ENCODE data around the gene ARF1. TPM values are rescaled to one million over a fixed set of nuclear protein-coding genes. Genes with fewer than 3 reads are reported as not detected.
A peak's percentile ranks its signal among the peaks of the same experiment; 100 is the strongest.

ARF1 gene
- total RNA-seq, 1 experiment from 2014 or later, result 330 TPM

DNA sequence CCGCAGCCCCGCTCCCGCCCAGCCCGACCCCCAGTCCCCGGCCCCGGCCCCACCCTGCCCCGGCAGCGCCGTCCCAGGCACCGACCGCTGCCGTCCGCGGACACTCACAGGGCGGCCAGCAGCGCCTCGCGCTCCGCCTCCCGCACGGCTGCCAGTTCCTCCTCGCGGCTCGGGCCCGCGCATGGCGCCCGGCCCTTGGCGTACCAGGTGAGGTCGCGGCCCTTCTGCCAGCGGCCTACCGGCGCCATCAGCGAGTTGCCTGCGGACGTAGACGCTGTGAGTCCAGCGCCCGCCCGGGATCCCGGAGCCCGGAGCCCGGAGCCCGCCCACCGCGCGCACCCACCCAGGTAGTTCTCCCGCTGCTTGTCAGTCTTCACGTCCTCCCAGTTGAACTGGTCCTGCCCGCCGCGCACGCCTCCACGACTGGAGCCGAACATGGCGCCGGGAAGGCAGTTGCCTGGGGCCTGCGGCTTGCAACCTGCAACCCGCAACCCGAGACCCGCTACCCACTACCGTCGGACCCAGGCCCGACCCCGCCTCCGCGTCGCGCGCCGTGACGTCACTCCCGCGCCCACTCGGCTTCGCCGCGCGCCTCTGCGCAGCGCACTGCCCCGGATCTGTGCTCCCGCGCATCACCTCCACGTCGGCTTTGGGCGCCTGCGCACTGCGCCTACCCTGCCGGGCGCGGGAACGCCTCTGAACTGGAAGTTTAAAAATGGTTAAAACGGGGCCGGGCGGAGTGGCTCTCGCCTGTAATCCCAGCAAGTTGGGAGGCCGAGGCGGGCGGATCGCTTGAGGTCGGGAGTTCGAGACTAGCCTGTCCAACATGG lies 20.5 kb downstream of the ARF1 start, which contains the start of gene C1orf35 (continued):
- TF ChIP-seq, protein P1, sequence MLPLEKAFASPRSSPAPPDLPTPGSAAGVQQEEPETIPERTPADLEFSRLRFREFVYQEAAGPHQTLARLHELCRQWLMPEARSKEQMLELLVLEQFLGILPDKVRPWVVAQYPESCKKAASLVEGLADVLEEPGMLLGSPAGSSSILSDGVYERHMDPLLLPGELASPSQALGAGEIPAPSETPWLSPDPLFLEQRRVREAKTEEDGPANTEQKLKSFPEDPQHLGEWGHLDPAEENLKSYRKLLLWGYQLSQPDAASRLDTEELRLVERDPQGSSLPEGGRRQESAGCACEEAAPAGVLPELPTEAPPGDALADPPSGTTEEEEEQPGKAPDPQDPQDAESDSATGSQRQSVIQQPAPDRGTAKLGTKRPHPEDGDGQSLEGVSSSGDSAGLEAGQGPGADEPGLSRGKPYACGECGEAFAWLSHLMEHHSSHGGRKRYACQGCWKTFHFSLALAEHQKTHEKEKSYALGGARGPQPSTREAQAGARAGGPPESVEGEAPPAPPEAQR (CRISPR knock-in tag; IDR thresholded peaks at IDR 0.05), result no peak
- TF ChIP-seq NR2C2 (CRISPR knock-in tag; IDR thresholded peaks at IDR 0.05) (no peak), ZNF232 (CRISPR knock-in tag; IDR thresholded peaks at IDR 0.05) (peak; percentile 70; the same call in 1 of the 2 replicates), TCF7 (CRISPR knock-in tag; IDR thresholded peaks at IDR 0.05; ENCODE audit: low read depth) (no peak), IRF2 (CRISPR knock-in tag; IDR thresholded peaks at IDR 0.05; ENCODE audit: borderline replicate concordance, low read depth) (no peak), ZBTB21 (CRISPR knock-in tag; IDR thresholded peaks at IDR 0.05; ENCODE audit: borderline replicate concordance) (peak; percentile 89; the same call in 1 of the 2 replicates), CREM (CRISPR knock-in tag; IDR thresholded peaks at IDR 0.05) (peak; percentile 100)
- TF ChIP-seq, protein P2, sequence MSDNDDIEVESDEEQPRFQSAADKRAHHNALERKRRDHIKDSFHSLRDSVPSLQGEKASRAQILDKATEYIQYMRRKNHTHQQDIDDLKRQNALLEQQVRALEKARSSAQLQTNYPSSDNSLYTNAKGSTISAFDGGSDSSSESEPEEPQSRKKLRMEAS (CRISPR knock-in tag; IDR thresholded peaks at IDR 0.05), result peak; percentile 95
- TF ChIP-seq, protein P3, sequence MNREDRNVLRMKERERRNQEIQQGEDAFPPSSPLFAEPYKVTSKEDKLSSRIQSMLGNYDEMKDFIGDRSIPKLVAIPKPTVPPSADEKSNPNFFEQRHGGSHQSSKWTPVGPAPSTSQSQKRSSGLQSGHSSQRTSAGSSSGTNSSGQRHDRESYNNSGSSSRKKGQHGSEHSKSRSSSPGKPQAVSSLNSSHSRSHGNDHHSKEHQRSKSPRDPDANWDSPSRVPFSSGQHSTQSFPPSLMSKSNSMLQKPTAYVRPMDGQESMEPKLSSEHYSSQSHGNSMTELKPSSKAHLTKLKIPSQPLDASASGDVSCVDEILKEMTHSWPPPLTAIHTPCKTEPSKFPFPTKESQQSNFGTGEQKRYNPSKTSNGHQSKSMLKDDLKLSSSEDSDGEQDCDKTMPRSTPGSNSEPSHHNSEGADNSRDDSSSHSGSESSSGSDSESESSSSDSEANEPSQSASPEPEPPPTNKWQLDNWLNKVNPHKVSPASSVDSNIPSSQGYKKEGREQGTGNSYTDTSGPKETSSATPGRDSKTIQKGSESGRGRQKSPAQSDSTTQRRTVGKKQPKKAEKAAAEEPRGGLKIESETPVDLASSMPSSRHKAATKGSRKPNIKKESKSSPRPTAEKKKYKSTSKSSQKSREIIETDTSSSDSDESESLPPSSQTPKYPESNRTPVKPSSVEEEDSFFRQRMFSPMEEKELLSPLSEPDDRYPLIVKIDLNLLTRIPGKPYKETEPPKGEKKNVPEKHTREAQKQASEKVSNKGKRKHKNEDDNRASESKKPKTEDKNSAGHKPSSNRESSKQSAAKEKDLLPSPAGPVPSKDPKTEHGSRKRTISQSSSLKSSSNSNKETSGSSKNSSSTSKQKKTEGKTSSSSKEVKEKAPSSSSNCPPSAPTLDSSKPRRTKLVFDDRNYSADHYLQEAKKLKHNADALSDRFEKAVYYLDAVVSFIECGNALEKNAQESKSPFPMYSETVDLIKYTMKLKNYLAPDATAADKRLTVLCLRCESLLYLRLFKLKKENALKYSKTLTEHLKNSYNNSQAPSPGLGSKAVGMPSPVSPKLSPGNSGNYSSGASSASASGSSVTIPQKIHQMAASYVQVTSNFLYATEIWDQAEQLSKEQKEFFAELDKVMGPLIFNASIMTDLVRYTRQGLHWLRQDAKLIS (CRISPR knock-in tag; IDR thresholded peaks at IDR 0.05; ENCODE audit: borderline replicate concordance), result peak; percentile 71; the same call in 1 of the 2 replicates
- TF ChIP-seq, protein P4, sequence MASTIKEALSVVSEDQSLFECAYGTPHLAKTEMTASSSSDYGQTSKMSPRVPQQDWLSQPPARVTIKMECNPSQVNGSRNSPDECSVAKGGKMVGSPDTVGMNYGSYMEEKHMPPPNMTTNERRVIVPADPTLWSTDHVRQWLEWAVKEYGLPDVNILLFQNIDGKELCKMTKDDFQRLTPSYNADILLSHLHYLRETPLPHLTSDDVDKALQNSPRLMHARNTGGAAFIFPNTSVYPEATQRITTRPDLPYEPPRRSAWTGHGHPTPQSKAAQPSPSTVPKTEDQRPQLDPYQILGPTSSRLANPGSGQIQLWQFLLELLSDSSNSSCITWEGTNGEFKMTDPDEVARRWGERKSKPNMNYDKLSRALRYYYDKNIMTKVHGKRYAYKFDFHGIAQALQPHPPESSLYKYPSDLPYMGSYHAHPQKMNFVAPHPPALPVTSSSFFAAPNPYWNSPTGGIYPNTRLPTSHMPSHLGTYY (CRISPR knock-in tag; IDR thresholded peaks at IDR 0.05), result no peak

DNA sequence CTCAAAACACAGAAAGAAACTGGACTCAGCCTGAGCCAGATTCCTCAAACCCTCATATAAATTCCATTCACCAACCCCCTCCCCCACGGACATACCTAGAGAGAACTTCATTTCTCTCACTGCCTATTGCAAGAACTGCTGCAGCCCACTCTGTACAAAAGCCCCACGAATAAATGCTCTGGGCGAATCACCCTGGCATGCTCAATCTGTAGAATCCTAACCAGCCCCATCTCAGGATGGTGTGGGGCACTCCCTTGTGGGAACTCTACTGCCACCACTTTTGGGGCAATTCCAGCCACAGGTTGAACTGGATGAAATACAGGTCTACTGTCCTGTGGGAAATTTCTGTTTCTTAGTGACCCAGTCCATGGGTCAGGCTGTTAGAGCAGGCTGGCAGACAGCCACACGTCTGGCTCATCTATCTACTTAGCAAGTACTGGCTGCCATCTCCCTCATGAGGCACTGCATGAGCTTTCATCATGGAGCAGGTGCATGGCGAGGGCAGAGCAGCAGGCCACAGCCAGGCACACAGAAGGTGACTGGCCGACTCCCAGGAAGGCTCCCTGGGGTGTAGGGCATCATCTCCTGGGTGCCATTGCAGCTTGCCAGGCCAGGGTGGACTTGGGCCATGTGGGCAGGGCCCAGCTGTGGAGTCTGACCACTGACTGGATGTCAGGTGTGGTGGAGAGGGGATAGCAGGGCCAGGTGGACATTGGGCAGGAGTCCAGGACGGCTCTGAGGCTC lies 22.2 kb downstream of the ARF1 start:
- Mint-ChIP-seq H3K27ac (peak overlapping the region; percentile 79; the same call in 1 of the 2 replicates), H3K9me3 (no peaks in the 10 kb centered on the region), H3K36me3 (peaks cover 21% of the 10 kb centered on the region), H3K27me3 (ENCODE audit: low read depth) (peaks cover 6% of the 10 kb centered on the region), H3K4me3 (peak overlapping the region; percentile 90), H3K4me1 (peaks cover 20% of the 10 kb centered on the region)
- no peak for ATAC-seq
- ChIA-PET POLR2A (no interaction called here), CTCF (interaction anchor here (1.6 kb wide), 1 partner anchor 26 kb away, joined by 6 read pairs; no protein-coding TSS in a partner anchor)
- no peak for DNase-seq (ENCODE audit: low spot score)
- no peak for TF ChIP-seq ZNF219 (CRISPR knock-in tag; IDR thresholded peaks at IDR 0.05; ENCODE audit: borderline replicate concordance)
- TF ChIP-seq NR3C1 (CRISPR knock-in tag; conservative IDR thresholded peaks at IDR 0.05; ENCODE audit: low read depth), result no peak
- TF ChIP-seq, protein P5, sequence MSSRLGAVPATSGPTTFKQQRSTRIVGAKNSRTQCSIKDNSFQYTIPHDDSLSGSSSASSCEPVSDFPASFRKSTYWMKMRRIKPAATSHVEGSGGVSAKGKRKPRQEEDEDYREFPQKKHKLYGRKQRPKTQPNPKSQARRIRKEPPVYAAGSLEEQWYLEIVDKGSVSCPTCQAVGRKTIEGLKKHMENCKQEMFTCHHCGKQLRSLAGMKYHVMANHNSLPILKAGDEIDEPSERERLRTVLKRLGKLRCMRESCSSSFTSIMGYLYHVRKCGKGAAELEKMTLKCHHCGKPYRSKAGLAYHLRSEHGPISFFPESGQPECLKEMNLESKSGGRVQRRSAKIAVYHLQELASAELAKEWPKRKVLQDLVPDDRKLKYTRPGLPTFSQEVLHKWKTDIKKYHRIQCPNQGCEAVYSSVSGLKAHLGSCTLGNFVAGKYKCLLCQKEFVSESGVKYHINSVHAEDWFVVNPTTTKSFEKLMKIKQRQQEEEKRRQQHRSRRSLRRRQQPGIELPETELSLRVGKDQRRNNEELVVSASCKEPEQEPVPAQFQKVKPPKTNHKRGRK (CRISPR knock-in tag; IDR thresholded peaks at IDR 0.05; ENCODE audit: borderline replicate concordance), result no peak
- TF ChIP-seq, protein P3 (CRISPR knock-in tag; IDR thresholded peaks at IDR 0.05; ENCODE audit: borderline replicate concordance), result no peak
- no peak for TF ChIP-seq ZNF232 (CRISPR knock-in tag; IDR thresholded peaks at IDR 0.05)
- TF ChIP-seq, protein P6, sequence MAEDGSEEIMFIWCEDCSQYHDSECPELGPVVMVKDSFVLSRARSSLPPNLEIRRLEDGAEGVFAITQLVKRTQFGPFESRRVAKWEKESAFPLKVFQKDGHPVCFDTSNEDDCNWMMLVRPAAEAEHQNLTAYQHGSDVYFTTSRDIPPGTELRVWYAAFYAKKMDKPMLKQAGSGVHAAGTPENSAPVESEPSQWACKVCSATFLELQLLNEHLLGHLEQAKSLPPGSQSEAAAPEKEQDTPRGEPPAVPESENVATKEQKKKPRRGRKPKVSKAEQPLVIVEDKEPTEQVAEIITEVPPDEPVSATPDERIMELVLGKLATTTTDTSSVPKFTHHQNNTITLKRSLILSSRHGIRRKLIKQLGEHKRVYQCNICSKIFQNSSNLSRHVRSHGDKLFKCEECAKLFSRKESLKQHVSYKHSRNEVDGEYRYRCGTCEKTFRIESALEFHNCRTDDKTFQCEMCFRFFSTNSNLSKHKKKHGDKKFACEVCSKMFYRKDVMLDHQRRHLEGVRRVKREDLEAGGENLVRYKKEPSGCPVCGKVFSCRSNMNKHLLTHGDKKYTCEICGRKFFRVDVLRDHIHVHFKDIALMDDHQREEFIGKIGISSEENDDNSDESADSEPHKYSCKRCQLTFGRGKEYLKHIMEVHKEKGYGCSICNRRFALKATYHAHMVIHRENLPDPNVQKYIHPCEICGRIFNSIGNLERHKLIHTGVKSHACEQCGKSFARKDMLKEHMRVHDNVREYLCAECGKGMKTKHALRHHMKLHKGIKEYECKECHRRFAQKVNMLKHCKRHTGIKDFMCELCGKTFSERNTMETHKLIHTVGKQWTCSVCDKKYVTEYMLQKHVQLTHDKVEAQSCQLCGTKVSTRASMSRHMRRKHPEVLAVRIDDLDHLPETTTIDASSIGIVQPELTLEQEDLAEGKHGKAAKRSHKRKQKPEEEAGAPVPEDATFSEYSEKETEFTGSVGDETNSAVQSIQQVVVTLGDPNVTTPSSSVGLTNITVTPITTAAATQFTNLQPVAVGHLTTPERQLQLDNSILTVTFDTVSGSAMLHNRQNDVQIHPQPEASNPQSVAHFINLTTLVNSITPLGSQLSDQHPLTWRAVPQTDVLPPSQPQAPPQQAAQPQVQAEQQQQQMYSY (CRISPR knock-in tag; IDR thresholded peaks at IDR 0.05), result no peak
- TF ChIP-seq JAZF1 (CRISPR knock-in tag; IDR thresholded peaks at IDR 0.05), result no peak
- no peak for TF ChIP-seq ATF1 (CRISPR knock-in tag; IDR thresholded peaks at IDR 0.05)

Data from WTC11 (cell line).